GM12892 (cell line): ENCODE results near the gene NXPH1.

Source experiments
- POLR2A ChIP-seq: IDR thresholded peaks from 2 replicates; pipeline ENCODE4 v1.6.1; 2011; ENCODE audit warnings: low read depth, low read length, control low read depth
- POLR2AphosphoS5 ChIP-seq: IDR thresholded peaks from 2 replicates; pipeline ENCODE4 v1.6.1; 2011; ENCODE audit warnings: low read depth, low read length, control low read depth

- no peak for TF ChIP-seq POLR2AphosphoS5
- TF ChIP-seq POLR2A, result no peak
Measured at GRCh38 chr7:8639668-8640067, 206.3 kb downstream of the NXPH1 start.
